ENCODE measurements around the gene AKIP1. TPM values are rescaled to one million over a fixed set of nuclear protein-coding genes. Genes with fewer than 3 reads are reported as not detected.

The AKIP1 gene
- polyA plus RNA-seq, 1 donor from 2014 or later, result 81.5 TPM

GRCh38 chr11:8959546-8960166, 48.7 kb downstream of the AKIP1 start:
- H3K4me3 ChIP-seq (ENCODE audit: low read length), result no peak overlapping the region
- H2AFZ ChIP-seq (ENCODE audit: low read depth, low read length), result no peak overlapping the region
- peaks cover 11% of the 10 kb centered on the region for H3K79me2 ChIP-seq (replicated peaks; ENCODE audit: insufficient read depth, low read length)
- TF ChIP-seq EZH2 (IDR thresholded peaks at IDR 0.05; ENCODE audit: borderline replicate concordance, insufficient read depth, low read length, poor library complexity, severe bottlenecking) (no peak), EP300 (conservative IDR thresholded peaks at IDR 0.05; ENCODE audit: poor library complexity, severe bottlenecking) (no peak), RAD21 (conservative IDR thresholded peaks at IDR 0.05) (peak; percentile 53), TAF1 (IDR thresholded peaks at IDR 0.05; ENCODE audit: low read depth) (no peak), MXI1 (conservative IDR thresholded peaks at IDR 0.05; ENCODE audit: poor library complexity, severe bottlenecking) (no peak), SMC3 (conservative IDR thresholded peaks at IDR 0.05; ENCODE audit: poor library complexity) (peak; percentile 42), REST (IDR thresholded peaks at IDR 0.05; ENCODE audit: borderline replicate concordance) (no peak), POLR2AphosphoS5 (IDR thresholded peaks at IDR 0.05) (no peak), CTCF (IDR thresholded peaks at IDR 0.05; ENCODE audit: poor library complexity, severe bottlenecking) (peak; percentile 58)
- no peak overlapping the region for H3K27ac ChIP-seq (ENCODE audit: low read length)
- H3K9me2 ChIP-seq (ENCODE audit: insufficient read depth, low read length), result no peaks in the 10 kb centered on the region
- H4K20me1 ChIP-seq (ENCODE audit: insufficient read depth), result no peaks in the 10 kb centered on the region
- H3K36me3 ChIP-seq (ENCODE audit: insufficient read depth, low read length), result no peaks in the 10 kb centered on the region
- no peaks in the 10 kb centered on the region for H3K9me3 ChIP-seq (ENCODE audit: low read length)
- H3K9ac ChIP-seq (ENCODE audit: low read length), result no peak overlapping the region
- H3K27me3 ChIP-seq (ENCODE audit: insufficient read depth, low read depth, low read length), result no peaks in the 10 kb centered on the region
- H3F3A ChIP-seq (ENCODE audit: insufficient read depth, low read length, poor library complexity, severe bottlenecking), result no peaks in the 10 kb centered on the region
- no peak overlapping the region for H3K4me2 ChIP-seq (ENCODE audit: low read length)

GRCh38 chr11:8961401-8961800, 50.4 kb downstream of the AKIP1 start:
- Histone ChIP-seq H3K4me3 (ENCODE audit: low read length) (peak overlapping the region; percentile 8), H3K79me2 (replicated peaks; ENCODE audit: insufficient read depth, low read length) (peaks cover 14% of the 10 kb centered on the region), H3K9me2 (ENCODE audit: insufficient read depth, low read length) (no peaks in the 10 kb centered on the region), H2AFZ (ENCODE audit: low read depth, low read length) (no peak overlapping the region), H3K9ac (ENCODE audit: low read length) (no peak overlapping the region), H3F3A (ENCODE audit: insufficient read depth, low read length, poor library complexity, severe bottlenecking) (no peaks in the 10 kb centered on the region), H3K27me3 (ENCODE audit: insufficient read depth, low read depth, low read length) (no peaks in the 10 kb centered on the region), H3K9me3 (ENCODE audit: low read length) (no peaks in the 10 kb centered on the region), H3K36me3 (ENCODE audit: insufficient read depth, low read length) (no peaks in the 10 kb centered on the region), H3K27ac (ENCODE audit: low read length) (no peak overlapping the region), H4K20me1 (ENCODE audit: insufficient read depth) (no peaks in the 10 kb centered on the region), H3K4me2 (ENCODE audit: low read length) (no peak overlapping the region)
- no peak for TF ChIP-seq CTCF (IDR thresholded peaks at IDR 0.05; ENCODE audit: poor library complexity, severe bottlenecking)
- TF ChIP-seq TAF1 (IDR thresholded peaks at IDR 0.05; ENCODE audit: low read depth), result no peak
- no peak for TF ChIP-seq EZH2 (IDR thresholded peaks at IDR 0.05; ENCODE audit: borderline replicate concordance, insufficient read depth, low read length, poor library complexity, severe bottlenecking)
- no peak for TF ChIP-seq EP300 (conservative IDR thresholded peaks at IDR 0.05; ENCODE audit: poor library complexity, severe bottlenecking)

All from neural cell (in vitro differentiated cells).